GM10266 (cell line): Measurements from ENCODE around the gene GNAT3.

Experiments used
- DNase-seq: peaks from one replicate; pipeline ENCODE4 v3.0.0; 2012; ENCODE audit errors: extremely low spot score
- CTCF ChIP-seq: IDR thresholded peaks from 2 replicates; pipeline ENCODE4 v1.5.1; 2012; ENCODE audit warnings: mild to moderate bottlenecking, low read depth; ENCODE audit not compliant: control insufficient read depth, insufficient read depth; ENCODE audit errors: missing control alignments

GNAT3 gene

DNA sequence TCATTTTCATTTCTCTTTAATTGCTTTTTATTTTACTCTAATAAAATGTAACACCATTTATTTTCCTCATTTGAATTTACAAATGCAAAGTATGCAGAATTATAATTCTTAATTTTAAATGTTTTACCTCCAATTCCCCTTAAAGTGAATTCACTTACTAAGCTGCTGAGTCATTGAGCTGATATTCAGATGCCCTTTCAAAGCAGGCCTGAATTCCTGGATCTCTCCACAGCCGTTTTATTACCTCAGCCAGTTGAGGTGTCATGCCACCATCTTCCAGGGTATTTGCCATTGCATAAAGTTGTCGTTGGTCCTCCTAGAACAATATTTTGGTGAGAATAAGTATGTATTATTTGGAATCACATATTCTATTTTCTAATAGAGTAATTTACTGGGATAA, 33.2 kb downstream of the GNAT3 start:
- TF ChIP-seq CTCF = no peak
- DNase-seq = no peak

GRCh38 chr7:80476035-80476434, 35.8 kb downstream of the GNAT3 start:
- no peak for TF ChIP-seq CTCF

GRCh38 chr7:80475383-80475782, 36.5 kb downstream of the GNAT3 start:
- no peak for TF ChIP-seq CTCF
- no peak for DNase-seq

More at GRCh38 chr7:80476035-80476434, 35.8 kb downstream of the GNAT3 start:
- DNase-seq = no peak

- no peak for DNase-seq
- no peak for TF ChIP-seq CTCF
Measured at GRCh38 chr7:80473751-80474150, 38.1 kb downstream of the GNAT3 start.

DNA sequence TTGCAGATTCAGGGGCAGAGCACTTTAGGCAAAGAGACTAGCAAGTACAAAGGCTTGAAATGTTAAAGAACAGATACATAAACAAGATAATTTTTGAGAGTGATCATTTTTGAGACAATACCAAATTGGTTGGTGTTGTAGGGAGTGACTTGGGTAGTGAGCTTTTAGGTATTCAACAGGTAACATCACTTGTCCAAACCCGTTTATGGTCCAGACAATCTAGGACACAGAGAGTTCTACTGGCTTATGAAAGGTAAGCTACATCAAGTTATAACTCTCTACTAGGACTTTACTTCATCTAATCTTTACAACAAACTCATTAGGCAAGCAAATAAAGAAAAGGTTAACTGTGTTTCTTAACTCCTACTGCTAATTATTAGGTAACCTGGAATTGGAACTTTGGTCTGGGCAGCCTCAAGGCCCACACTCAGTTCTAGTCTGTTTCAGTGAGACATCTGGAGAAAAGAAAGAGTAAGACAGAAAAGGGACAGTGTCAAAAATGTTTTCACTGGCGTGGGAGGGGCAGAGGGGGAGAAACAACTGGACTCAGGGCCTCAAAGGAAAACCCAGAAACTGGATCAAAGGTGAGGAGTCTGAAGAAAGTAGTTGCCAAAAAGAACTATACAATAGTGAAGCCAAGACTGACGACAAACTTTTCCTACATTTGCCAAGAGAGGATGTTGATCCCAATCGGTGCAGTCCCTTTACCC, 39.2 kb downstream of the GNAT3 start:
- DNase-seq = no peak

GRCh38 chr7:80468931-80469714, 42.7 kb downstream of the GNAT3 start:
- no peak for TF ChIP-seq CTCF
- no peak for DNase-seq

More for the DNA sequence above, 39.2 kb downstream of the GNAT3 start:
- TF ChIP-seq CTCF = no peak

DNA sequence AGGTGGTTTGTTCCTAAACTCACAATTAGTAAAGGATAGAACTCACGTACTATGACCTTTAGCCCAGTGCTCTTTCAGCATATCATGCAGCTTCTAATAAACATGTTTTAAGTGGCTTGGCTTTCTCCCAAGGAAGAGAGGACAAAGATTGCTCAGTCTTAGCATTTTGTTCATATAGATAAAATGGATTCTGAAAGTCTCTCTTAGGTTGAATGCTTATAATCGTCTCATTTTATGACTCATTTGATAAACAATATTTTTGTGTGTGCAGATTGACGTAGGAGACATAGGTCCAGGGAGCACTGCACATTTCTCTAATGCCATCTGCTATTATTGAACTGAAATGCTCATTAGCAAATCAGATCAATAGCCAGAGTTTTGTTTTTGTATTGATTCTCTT, 44.8 kb downstream of the GNAT3 start:
- DNase-seq = no peak

More for the DNA sequence above, 44.8 kb downstream of the GNAT3 start:
- no peak for TF ChIP-seq CTCF
